H9 (cell line): Measurements from ENCODE around the gene DIS3L2. TPM values are rescaled to one million over a fixed set of nuclear protein-coding genes. Genes with fewer than 3 reads are reported as not detected.

Source experiments
- DNase-seq: peaks from one replicate; pipeline ENCODE4 v3.0.0-alpha.2; 2017
- H2AFZ ChIP-seq: one replicate; pipeline ENCODE4 v1.6.1; 2013; ENCODE audit warnings: mild to moderate bottlenecking, low read length, control low read depth, moderate library complexity
- H2AK5ac ChIP-seq: 2 replicates; pipeline ENCODE4 v1.6.1; 2013; ENCODE audit warnings: low read length, control low read depth, mixed read lengths; ENCODE audit not compliant: insufficient read length
- H2BK120ac ChIP-seq: one replicate; pipeline ENCODE4 v1.6.1; 2013; ENCODE audit warnings: low read depth, mild to moderate bottlenecking, low read length, control low read depth, inconsistent platforms; ENCODE audit not compliant: poor library complexity, severe bottlenecking
- H2BK12ac ChIP-seq: 2 replicates; pipeline ENCODE4 v1.6.1; 2013; ENCODE audit warnings: low read length, control low read depth, mixed read lengths, low read depth; ENCODE audit not compliant: insufficient read length
- H2BK15ac ChIP-seq: 2 replicates; pipeline ENCODE4 v1.6.1; 2013; ENCODE audit warnings: low read depth, low read length, control low read depth
- H2BK20ac ChIP-seq: one replicate; pipeline ENCODE4 v1.6.1; 2013; ENCODE audit warnings: low read depth, mild to moderate bottlenecking, low read length, control low read depth, inconsistent platforms; ENCODE audit not compliant: poor library complexity, severe bottlenecking
- H2BK5ac ChIP-seq: 2 replicates; pipeline ENCODE4 v1.6.1; 2013; ENCODE audit warnings: low read length, control low read depth, mixed read lengths; ENCODE audit not compliant: insufficient read length
- H3K14ac ChIP-seq: 2 replicates; pipeline ENCODE4 v1.6.1; 2013; ENCODE audit warnings: low read length, control low read depth; ENCODE audit not compliant: insufficient read depth
- H3K18ac ChIP-seq: 2 replicates; pipeline ENCODE4 v1.6.1; 2013; ENCODE audit warnings: low read depth, mild to moderate bottlenecking, mixed read lengths, low read length, control low read depth; ENCODE audit not compliant: insufficient read length
- H3K23ac ChIP-seq: 2 replicates; pipeline ENCODE4 v1.6.1; 2013; ENCODE audit warnings: low read length, control low read depth, mixed read lengths, low read depth; ENCODE audit not compliant: insufficient read length
- H3K23me2 ChIP-seq: 2 replicates; pipeline ENCODE4 v1.6.1; 2013; ENCODE audit warnings: low read depth, mild to moderate bottlenecking, mixed read lengths, low read length, control low read depth; ENCODE audit not compliant: insufficient read length, poor library complexity, severe bottlenecking
- H3K27ac ChIP-seq: 2 replicates; pipeline ENCODE4 v1.5.1; 2013; ENCODE audit warnings: low read length, control low read depth, mixed read lengths, low read depth; ENCODE audit not compliant: insufficient read length
- H3K27me3 ChIP-seq: 2 replicates; pipeline ENCODE4 v1.6.1; 2013; ENCODE audit warnings: low read length, control low read depth, inconsistent platforms; ENCODE audit not compliant: insufficient read depth
- H3K4ac ChIP-seq: 2 replicates; pipeline ENCODE4 v1.6.1; 2013; ENCODE audit warnings: low read depth, mild to moderate bottlenecking, control low read depth, inconsistent platforms, low read length, moderate library complexity
- H3K4me1 ChIP-seq: 2 replicates; pipeline ENCODE4 v1.6.1; 2013; ENCODE audit warnings: low read length, control low read depth, inconsistent platforms; ENCODE audit not compliant: insufficient read depth
- H3K4me2 ChIP-seq: 2 replicates; pipeline ENCODE4 v1.6.1; 2013; ENCODE audit warnings: low read length, control low read depth, mixed read lengths; ENCODE audit not compliant: insufficient read length, insufficient read depth
- H3K56ac ChIP-seq: 2 replicates; pipeline ENCODE4 v1.6.1; 2013; ENCODE audit warnings: low read depth, mild to moderate bottlenecking, mixed read lengths, low read length, control low read depth; ENCODE audit not compliant: insufficient read length
- H3K79me1 ChIP-seq: 2 replicates; pipeline ENCODE4 v1.6.1; 2013; ENCODE audit warnings: low read depth, mild to moderate bottlenecking, moderate library complexity, low read length, control low read depth, inconsistent platforms; ENCODE audit not compliant: insufficient read depth, poor library complexity, severe bottlenecking
- H3K79me2 ChIP-seq: 2 replicates; pipeline ENCODE4 v1.6.1; 2013; ENCODE audit warnings: low read length, control low read depth, inconsistent platforms; ENCODE audit not compliant: insufficient read depth
- H3K9ac ChIP-seq: 2 replicates; pipeline ENCODE4 v1.6.1; 2013; ENCODE audit warnings: low read length, control low read depth, mixed read lengths; ENCODE audit not compliant: insufficient read length; ENCODE audit errors: extremely low read depth
- H3K9me3 ChIP-seq: one replicate; pipeline ENCODE4 v1.6.1; 2013; ENCODE audit warnings: low read depth, low read length, inconsistent platforms; ENCODE audit not compliant: control insufficient read depth
- H3T11ph ChIP-seq: one replicate; pipeline ENCODE4 v1.6.1; 2013; ENCODE audit warnings: mild to moderate bottlenecking, low read length, control low read depth, inconsistent platforms
- H4K20me1 ChIP-seq: one replicate; pipeline ENCODE4 v1.6.1; 2013; ENCODE audit not compliant: control insufficient read depth, insufficient read length, insufficient read depth
- H4K5ac ChIP-seq: 2 replicates; pipeline ENCODE4 v1.6.1; 2013; ENCODE audit warnings: low read depth, mild to moderate bottlenecking, mixed read lengths, low read length, control low read depth; ENCODE audit not compliant: insufficient read length
- H4K8ac ChIP-seq: replicated peaks from 2 replicates; pipeline ENCODE4 v1.6.1; 2013; ENCODE audit warnings: low read length, control low read depth, mixed read lengths, low read depth; ENCODE audit not compliant: insufficient read length
- H4K91ac ChIP-seq: 2 replicates; pipeline ENCODE4 v1.6.1; 2013; ENCODE audit warnings: low read depth, mild to moderate bottlenecking, moderate library complexity, mixed read lengths, low read length, control low read depth; ENCODE audit not compliant: insufficient read length
- H3K27ac Mint-ChIP-seq, 3 experiments: 2 replicates in 2 of 3; 3 replicates in 1 of 3; pipeline ENCODE4 v1.8.0; 2020 to 2021; ENCODE audit warnings: mixed read lengths in 3 of 3, mild to moderate bottlenecking in 1 of 3, moderate library complexity in 1 of 3
- H3K27me3 Mint-ChIP-seq: 2 replicates; pipeline ENCODE4 v1.8.0; 2021; ENCODE audit warnings: low read depth, mild to moderate bottlenecking, moderate library complexity, mixed read lengths
- H3K36me3 Mint-ChIP-seq, 3 experiments: 2 replicates in 2 of 3; 3 replicates in 1 of 3; pipeline ENCODE4 v1.8.0; 2020 to 2021; ENCODE audit warnings: low read depth in 3 of 3, mixed read lengths in 3 of 3; ENCODE audit not compliant: insufficient read depth in 1 of 3
- H3K4me1 Mint-ChIP-seq, 2 experiments: 2 replicates each; pipeline ENCODE4 v1.8.0; 2020; ENCODE audit warnings: mixed read lengths in 2 of 2
- H3K4me3 Mint-ChIP-seq, 2 experiments: 2 replicates in 1 of 2; 3 replicates in 1 of 2; pipeline ENCODE4 v1.8.0; 2020 to 2021; ENCODE audit warnings: mild to moderate bottlenecking in 2 of 2, mixed read lengths in 2 of 2, moderate library complexity in 1 of 2
- H3K9me3 Mint-ChIP-seq, 2 experiments: 2 replicates in 1 of 2; 3 replicates in 1 of 2; pipeline ENCODE4 v1.8.0; 2020; ENCODE audit warnings: mild to moderate bottlenecking in 2 of 2, mixed read lengths in 2 of 2, moderate library complexity in 1 of 2
- WGBS: extraction: QIAGEN DNeasy Blood & Tissue Kit; methylation state at CpG from one replicate; pipeline ENCODE4 v1.1.7; 2013; ENCODE audit warnings: missing lambda C conversion rate, low lambda C conversion rate, mixed read lengths; ENCODE audit not compliant: insufficient read length; ENCODE audit errors: extremely low coverage; 5-methylcytosine and 5-hydroxymethylcytosine counted together
- total RNA-seq: library from RNA; stranded (reverse); gene quantifications from 2 replicates; pipeline ENCODE4 v1.2.1, GENCODE V29; 2021
- TF ChIP-seq, protein P1 (sequence below): fragments of 200-600 bp; sonication (generic); conservative IDR thresholded peaks from 3 replicates; pipeline ENCODE4 v1.8.0; 2021; ENCODE audit warnings: antibody characterized with exemption, mild to moderate bottlenecking

DIS3L2 gene
- total RNA-seq, 1 experiment from 2014 or later: 28.1 TPM

DNA sequence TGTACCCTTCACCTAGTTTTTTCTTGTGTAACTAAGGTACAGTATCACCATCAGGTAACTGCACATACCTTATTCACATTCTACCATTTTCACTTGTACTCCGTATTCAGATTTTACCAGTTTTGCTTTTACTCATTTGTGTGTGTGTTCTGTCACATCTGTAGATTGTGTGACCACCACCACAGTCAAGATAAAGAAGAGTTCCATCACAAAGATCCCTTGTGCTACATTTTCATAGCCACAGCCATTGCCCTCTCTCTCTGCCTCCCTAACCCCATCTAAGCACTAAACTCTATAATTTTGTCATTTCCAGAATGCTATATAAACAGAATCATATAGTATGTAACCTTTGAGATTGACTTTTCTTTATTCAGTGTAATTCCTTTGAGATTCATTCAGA lies 23.5 kb downstream of the DIS3L2 start:
- Histone ChIP-seq H3K14ac (no peak overlapping the region), H2BK12ac (no peak overlapping the region), H2AK5ac (no peak overlapping the region), H3K23me2 (no peaks in the 10 kb centered on the region), H3K4me2 (no peak overlapping the region), H4K91ac (no peak overlapping the region), H3K79me2 (no peaks in the 10 kb centered on the region; the same call in 1 of the 2 replicates), H4K20me1 (no peaks in the 10 kb centered on the region), H3K56ac (no peak overlapping the region), H3K23ac (no peak overlapping the region), H3K27me3 (no peaks in the 10 kb centered on the region), H2BK20ac (no peak overlapping the region), H4K8ac (no peak overlapping the region), H2AFZ (no peak overlapping the region), H3K18ac (no peak overlapping the region), H3T11ph (no peak overlapping the region), H2BK5ac (no peak overlapping the region), H4K5ac (no peak overlapping the region), H3K4ac (no peak overlapping the region), H2BK120ac (no peak overlapping the region), H2BK15ac (no peak overlapping the region), H3K9ac (no peak overlapping the region), H3K79me1 (no peaks in the 10 kb centered on the region), H3K9me3 (no peaks in the 10 kb centered on the region), H3K27ac (no peak overlapping the region), H3K4me1 (peaks cover 6% of the 10 kb centered on the region; the same call in 1 of the 2 replicates)
- Mint-ChIP-seq H3K27ac (no peak overlapping the region), H3K27me3 (no peaks in the 10 kb centered on the region), H3K4me3 (no peak overlapping the region), H3K36me3 (no peaks in the 10 kb centered on the region; a peak in 1 of 7 replicates), H3K4me1 (peaks cover 30 to 32% of the 10 kb centered on the region in 2 experiments), H3K9me3 (no peaks in the 10 kb centered on the region)
- DNase-seq: no peak
- TF ChIP-seq, protein P1, sequence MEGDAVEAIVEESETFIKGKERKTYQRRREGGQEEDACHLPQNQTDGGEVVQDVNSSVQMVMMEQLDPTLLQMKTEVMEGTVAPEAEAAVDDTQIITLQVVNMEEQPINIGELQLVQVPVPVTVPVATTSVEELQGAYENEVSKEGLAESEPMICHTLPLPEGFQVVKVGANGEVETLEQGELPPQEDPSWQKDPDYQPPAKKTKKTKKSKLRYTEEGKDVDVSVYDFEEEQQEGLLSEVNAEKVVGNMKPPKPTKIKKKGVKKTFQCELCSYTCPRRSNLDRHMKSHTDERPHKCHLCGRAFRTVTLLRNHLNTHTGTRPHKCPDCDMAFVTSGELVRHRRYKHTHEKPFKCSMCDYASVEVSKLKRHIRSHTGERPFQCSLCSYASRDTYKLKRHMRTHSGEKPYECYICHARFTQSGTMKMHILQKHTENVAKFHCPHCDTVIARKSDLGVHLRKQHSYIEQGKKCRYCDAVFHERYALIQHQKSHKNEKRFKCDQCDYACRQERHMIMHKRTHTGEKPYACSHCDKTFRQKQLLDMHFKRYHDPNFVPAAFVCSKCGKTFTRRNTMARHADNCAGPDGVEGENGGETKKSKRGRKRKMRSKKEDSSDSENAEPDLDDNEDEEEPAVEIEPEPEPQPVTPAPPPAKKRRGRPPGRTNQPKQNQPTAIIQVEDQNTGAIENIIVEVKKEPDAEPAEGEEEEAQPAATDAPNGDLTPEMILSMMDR: no peak
- no CpG with 5 or more reads among the region's 1 CpG for WGBS
